HepG2 (cell line): ENCODE measurements around the gene TLNRD1. TPM values are rescaled to one million over a fixed set of nuclear protein-coding genes. Genes with fewer than 3 reads are reported as not detected.

Experiments used
- ATAC-seq: fragments of 200-7000 bp; cut with Tn5 transposase; 3 replicates; pipeline ENCODE4 v1.9.1; 2020; ENCODE audit warnings: mild to moderate bottlenecking, moderate library complexity
- BruUV-seq: library from RNA; stranded (reverse); fragments of 400-500 nt; replicated peaks from 2 replicates; lab custom pipeline; 2021; lab: Mats Ljungman, UMichigan
- CTCF ChIA-PET: fragments of 300-600 bp; formaldehyde crosslinking; extraction: SDS; loops from one replicate; lab custom pipeline; 2021; ENCODE audit warnings: low total read pairs, inconsistent platforms, low intra/inter-chr PET ratio; lab: Yijun Ruan, JAX
- POLR2A ChIA-PET: fragments of 350-600 bp; sonication (Branson Sonifier 250); formaldehyde crosslinking; loops from one replicate; lab custom pipeline; 2020; ENCODE audit warnings: antibody characterized with exemption, inconsistent platforms; lab: Yijun Ruan, JAX
- DNase-seq: peaks from one replicate; pipeline ENCODE4 v3.0.0-alpha.2; 2015; ENCODE audit warnings: low spot score
- FAIRE-seq: peaks from 3 replicates; lab custom pipeline; 2011; peaks lifted over from hg19 to GRCh38; lab: Jason Lieb, UNC
- H2AFZ ChIP-seq: one replicate; pipeline ENCODE4 v1.6.1; 2011; ENCODE audit warnings: low read length, inconsistent platforms
- H3K27ac ChIP-seq: fragments of 300-600 bp; 3 replicates; pipeline ENCODE4 v1.8.0; 2011; ENCODE audit warnings: mixed run types, mild to moderate bottlenecking, mixed read lengths, low read length, inconsistent platforms; ENCODE audit not compliant: insufficient read depth; ENCODE audit errors: extremely low read length
- H3K27me3 ChIP-seq, 2 experiments: fragments of 200-600 bp in 1 of 2; 2 replicates in 1 of 2; 3 replicates in 1 of 2; pipeline versions ENCODE4 v1.6.0 to v1.8.0; 2011; ENCODE audit warnings: low read length in 2 of 2, mild to moderate bottlenecking in 2 of 2, moderate library complexity in 2 of 2, inconsistent platforms in 1 of 2; ENCODE audit not compliant: insufficient read depth in 2 of 2, control insufficient read depth in 1 of 2
- H3K36me3 ChIP-seq, 2 experiments: fragments of 200-600 bp in 1 of 2; replicated peaks in 1 of 2; 2 replicates in 1 of 2; 3 replicates in 1 of 2; pipeline versions ENCODE4 v1.5.1 to v1.8.0; 2011; ENCODE audit warnings: low read length in 2 of 2, inconsistent platforms in 1 of 2; ENCODE audit not compliant: insufficient read depth in 2 of 2, control insufficient read depth in 1 of 2
- H3K4me1 ChIP-seq: 2 replicates; pipeline ENCODE4 v1.5.1; 2012; ENCODE audit warnings: low read length, inconsistent platforms; ENCODE audit not compliant: insufficient read depth
- H3K4me2 ChIP-seq: 2 replicates; pipeline ENCODE4 v1.6.0; 2011; ENCODE audit warnings: low read depth, low read length, inconsistent platforms
- H3K4me3 ChIP-seq, 3 experiments: fragments of 200-600 bp in 1 of 3; sonication (generic), shearing (Covaris generic) in 1 of 3; replicated peaks in 1 of 3; 2 replicates each; pipeline ENCODE4 v1.5.1; 2011 to 2016; ENCODE audit warnings: low read length in 3 of 3, inconsistent platforms in 2 of 3, low read depth in 2 of 3, mild to moderate bottlenecking in 2 of 3, control low read depth in 1 of 3, mixed read lengths in 1 of 3; ENCODE audit not compliant: insufficient read depth in 1 of 3
- H3K79me2 ChIP-seq: one replicate; pipeline ENCODE4 v1.6.1; 2011; ENCODE audit warnings: low read length, inconsistent platforms; ENCODE audit not compliant: insufficient read depth
- H3K9ac ChIP-seq: 2 replicates; pipeline ENCODE4 v1.6.0; 2011; ENCODE audit warnings: mild to moderate bottlenecking, low read depth, low read length, inconsistent platforms; ENCODE audit not compliant: insufficient read depth
- H3K9me3 ChIP-seq: 2 replicates; pipeline ENCODE4 v1.5.1; 2012; ENCODE audit warnings: mild to moderate bottlenecking, low read length
- H4K20me1 ChIP-seq: 2 replicates; pipeline ENCODE4 v1.6.0; 2011; ENCODE audit warnings: inconsistent platforms, mild to moderate bottlenecking, low read length, moderate library complexity; ENCODE audit not compliant: insufficient read depth
- EEA1 ChIP-seq: sonication (generic); formaldehyde crosslinking; IDR thresholded peaks from 2 replicates; pipeline ENCODE4 v1.5.1; 2020; ENCODE audit warnings: mild to moderate bottlenecking, missing genetic modification reagents, borderline replicate concordance
- RAD21 ChIP-seq: fragments of 450-650 bp; formaldehyde crosslinking; IDR thresholded peaks from 2 replicates; pipeline ENCODE4 v1.5.0; 2020; ENCODE audit warnings: mild to moderate bottlenecking
- RBM22 ChIP-seq: fragments of 200-400 bp; formaldehyde crosslinking; optimal IDR thresholded peaks from 2 replicates; pipeline ENCODE3; 2017; ENCODE audit warnings: mild to moderate bottlenecking, low read length, moderate library complexity
- SMC3 ChIP-seq: IDR thresholded peaks from 2 replicates; pipeline ENCODE4 v1.6.1; 2011; ENCODE audit warnings: low read length, improper control_type of control experiment
- STAG1 ChIP-seq: sonication (generic); formaldehyde crosslinking; IDR thresholded peaks from 2 replicates; pipeline ENCODE4 v1.4.0; 2020; ENCODE audit warnings: missing genetic modification reagents
- ZNF577 ChIP-seq: sonication (generic); formaldehyde crosslinking; IDR thresholded peaks from 2 replicates; pipeline ENCODE4 v1.4.0; 2020; ENCODE audit warnings: mild to moderate bottlenecking, low read depth, missing genetic modification reagents, borderline replicate concordance
- WGBS: methylation state at CpG from one replicate; pipeline ENCODE4 v1.1.6; 2017; ENCODE audit warnings: low lambda C conversion rate; 5-methylcytosine and 5-hydroxymethylcytosine counted together
- in situ Hi-C: cut with HindIII; loops from 2 replicates; pipeline ENCODE4 v1.10.0; 2017; ENCODE audit warnings: low pct_unique_long_range_greater_than_20kb; ENCODE audit not compliant: extremely low pct_ligation_motif_present
- intact Hi-C: fragments of 100-400 bp; cut with micrococcal nuclease; formaldehyde crosslinking; loops from one replicate; pipeline ENCODE4 v1.10.0; 2022; ENCODE audit not compliant: unreplicated experiment
- polyA plus RNA-seq, 8 experiments: library from polyadenylated mRNA; depleted of rRNA in 3 of 8; stranded (reverse) in 7 of 8; unstranded in 1 of 8; fragments of >200 nt; fragmentation: Illumina TruSeq in 4 of 8; extraction: Trizol in 4 of 8; gene quantifications; 2 replicates each; pipeline versions ENCODE4 v1.2.1 to v1.2.3, GENCODE V29; 2011 to 2016; ENCODE audit warnings: low read depth in 4 of 8, missing spikeins in 1 of 8, mixed read lengths in 1 of 8; ENCODE audit not compliant: insufficient read depth in 1 of 8
- total RNA-seq, 5 experiments: library from RNA; depleted of rRNA; stranded (reverse); fragments of >200 nt; fragmentation: Illumina TruSeq; extraction: Trizol; gene quantifications; 2 replicates each; pipeline ENCODE4 v1.2.3, GENCODE V29; 2016; ENCODE audit warnings: low read depth in 1 of 5
- TF ChIP-seq, protein P1 (sequence below): sonication (generic); formaldehyde crosslinking; IDR thresholded peaks from 2 replicates; pipeline ENCODE4 v1.5.0; 2020; ENCODE audit warnings: mild to moderate bottlenecking, missing genetic modification reagents, moderate library complexity
- TF ChIP-seq, protein P2 (sequence below): sonication (generic); formaldehyde crosslinking; IDR thresholded peaks from 2 replicates; pipeline ENCODE4 v1.4.0; 2020; ENCODE audit warnings: missing genetic modification reagents
- TF ChIP-seq, protein P3 (sequence below): sonication (generic); formaldehyde crosslinking; IDR thresholded peaks from 2 replicates; pipeline ENCODE4 v1.9.0; 2022; ENCODE audit warnings: low read depth, missing genetic modification reagents

TLNRD1 gene
- total and polyA plus RNA-seq, 2 of the 13 experiments (the other 11 are each of a cell fraction or from before 2014, with no cell fraction given) = 3.4 to 5.3 TPM

DNA sequence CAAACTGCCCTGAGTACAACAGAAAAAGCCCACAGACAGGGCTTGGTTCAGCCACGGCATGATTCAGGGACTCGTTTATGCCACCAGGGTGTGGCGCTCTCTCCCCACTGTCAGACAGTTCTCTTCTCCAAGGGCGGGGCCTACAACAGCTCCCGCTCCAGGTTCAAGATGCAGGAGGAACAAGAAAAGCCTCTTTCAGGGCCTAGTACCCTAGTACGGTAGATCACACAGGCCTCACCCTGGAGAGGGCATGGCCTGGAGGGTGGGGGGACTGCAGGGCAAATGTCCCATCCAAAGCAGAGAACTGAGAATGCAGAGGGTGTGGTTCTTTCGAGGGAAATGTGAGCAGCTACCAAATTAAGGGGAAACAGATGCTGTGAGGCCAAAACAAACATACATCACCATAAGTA, 23.1 kb upstream of the TLNRD1 start:
- FAIRE-seq = peak; percentile 15
- in situ Hi-C loops = loop anchor here (10.0 kb wide), 1 partner anchor 413 kb away; no protein-coding TSS in a partner anchor
- CTCF ChIA-PET = interaction anchor here (1.6 kb wide), 1 partner anchor 288 kb away, joined by 6 read pairs; no protein-coding TSS in a partner anchor

More for the DNA sequence above, 23.1 kb upstream of the TLNRD1 start:
- no peaks in the 10 kb centered on the region for H3K27me3 ChIP-seq
- no peak overlapping the region for H3K27ac ChIP-seq
- BruUV-seq = no TSS peak
- 90% methylated on average over 4 of the region's 7 CpGs for whole genome bisulfite sequencing
- DNase-seq (peak; percentile 35), ATAC-seq (peak; percentile 90)
- no peak overlapping the region for H2AFZ ChIP-seq
- no peak overlapping the region for H3K9ac ChIP-seq
- peaks cover 6 to 24% of the 10 kb centered on the region in 2 experiments; a peak in 4 of 5 replicates for H3K36me3 ChIP-seq
- POLR2A ChIA-PET = no interaction called here
- H3K9me3 ChIP-seq = no peaks in the 10 kb centered on the region
- H3K79me2 ChIP-seq = no peaks in the 10 kb centered on the region
- no peak overlapping the region for H3K4me2 ChIP-seq
- no peak overlapping the region for H3K4me3 ChIP-seq
- TF ChIP-seq, protein P1, sequence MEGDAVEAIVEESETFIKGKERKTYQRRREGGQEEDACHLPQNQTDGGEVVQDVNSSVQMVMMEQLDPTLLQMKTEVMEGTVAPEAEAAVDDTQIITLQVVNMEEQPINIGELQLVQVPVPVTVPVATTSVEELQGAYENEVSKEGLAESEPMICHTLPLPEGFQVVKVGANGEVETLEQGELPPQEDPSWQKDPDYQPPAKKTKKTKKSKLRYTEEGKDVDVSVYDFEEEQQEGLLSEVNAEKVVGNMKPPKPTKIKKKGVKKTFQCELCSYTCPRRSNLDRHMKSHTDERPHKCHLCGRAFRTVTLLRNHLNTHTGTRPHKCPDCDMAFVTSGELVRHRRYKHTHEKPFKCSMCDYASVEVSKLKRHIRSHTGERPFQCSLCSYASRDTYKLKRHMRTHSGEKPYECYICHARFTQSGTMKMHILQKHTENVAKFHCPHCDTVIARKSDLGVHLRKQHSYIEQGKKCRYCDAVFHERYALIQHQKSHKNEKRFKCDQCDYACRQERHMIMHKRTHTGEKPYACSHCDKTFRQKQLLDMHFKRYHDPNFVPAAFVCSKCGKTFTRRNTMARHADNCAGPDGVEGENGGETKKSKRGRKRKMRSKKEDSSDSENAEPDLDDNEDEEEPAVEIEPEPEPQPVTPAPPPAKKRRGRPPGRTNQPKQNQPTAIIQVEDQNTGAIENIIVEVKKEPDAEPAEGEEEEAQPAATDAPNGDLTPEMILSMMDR (CRISPR knock-in tag) = peak; percentile 65
- no peak for TF ChIP-seq ZNF577
- TF ChIP-seq, protein P2, sequence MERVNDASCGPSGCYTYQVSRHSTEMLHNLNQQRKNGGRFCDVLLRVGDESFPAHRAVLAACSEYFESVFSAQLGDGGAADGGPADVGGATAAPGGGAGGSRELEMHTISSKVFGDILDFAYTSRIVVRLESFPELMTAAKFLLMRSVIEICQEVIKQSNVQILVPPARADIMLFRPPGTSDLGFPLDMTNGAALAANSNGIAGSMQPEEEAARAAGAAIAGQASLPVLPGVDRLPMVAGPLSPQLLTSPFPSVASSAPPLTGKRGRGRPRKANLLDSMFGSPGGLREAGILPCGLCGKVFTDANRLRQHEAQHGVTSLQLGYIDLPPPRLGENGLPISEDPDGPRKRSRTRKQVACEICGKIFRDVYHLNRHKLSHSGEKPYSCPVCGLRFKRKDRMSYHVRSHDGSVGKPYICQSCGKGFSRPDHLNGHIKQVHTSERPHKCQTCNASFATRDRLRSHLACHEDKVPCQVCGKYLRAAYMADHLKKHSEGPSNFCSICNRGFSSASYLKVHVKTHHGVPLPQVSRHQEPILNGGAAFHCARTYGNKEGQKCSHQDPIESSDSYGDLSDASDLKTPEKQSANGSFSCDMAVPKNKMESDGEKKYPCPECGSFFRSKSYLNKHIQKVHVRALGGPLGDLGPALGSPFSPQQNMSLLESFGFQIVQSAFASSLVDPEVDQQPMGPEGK = peak; percentile 41; the same call in 1 of the 2 replicates
- TF ChIP-seq, protein P3, sequence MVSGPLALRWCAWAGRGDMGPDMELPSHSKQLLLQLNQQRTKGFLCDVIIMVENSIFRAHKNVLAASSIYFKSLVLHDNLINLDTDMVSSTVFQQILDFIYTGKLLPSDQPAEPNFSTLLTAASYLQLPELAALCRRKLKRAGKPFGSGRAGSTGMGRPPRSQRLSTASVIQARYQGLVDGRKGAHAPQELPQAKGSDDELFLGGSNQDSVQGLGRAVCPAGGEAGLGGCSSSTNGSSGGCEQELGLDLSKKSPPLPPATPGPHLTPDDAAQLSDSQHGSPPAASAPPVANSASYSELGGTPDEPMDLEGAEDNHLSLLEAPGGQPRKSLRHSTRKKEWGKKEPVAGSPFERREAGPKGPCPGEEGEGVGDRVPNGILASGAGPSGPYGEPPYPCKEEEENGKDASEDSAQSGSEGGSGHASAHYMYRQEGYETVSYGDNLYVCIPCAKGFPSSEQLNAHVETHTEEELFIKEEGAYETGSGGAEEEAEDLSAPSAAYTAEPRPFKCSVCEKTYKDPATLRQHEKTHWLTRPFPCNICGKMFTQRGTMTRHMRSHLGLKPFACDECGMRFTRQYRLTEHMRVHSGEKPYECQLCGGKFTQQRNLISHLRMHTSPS (CRISPR knock-in tag) = no peak
- TF ChIP-seq STAG1 (CRISPR knock-in tag) = peak; percentile 65
- TF ChIP-seq RAD21 (CRISPR knock-in tag) = 0 out of 2 replicates have a peak, but pooled peaks have one; percentile 38
- no peak for TF ChIP-seq EEA1 (CRISPR knock-in tag)
- TF ChIP-seq RBM22 = peak; percentile 32
- peak; percentile 45; the same call in 1 of the 2 replicates for TF ChIP-seq SMC3
- intact Hi-C loops = loop anchor here (5.0 kb wide), 1 partner anchor 130 kb away; no protein-coding TSS in a partner anchor
- no peaks in the 10 kb centered on the region for H3K4me1 ChIP-seq
- H4K20me1 ChIP-seq = no peaks in the 10 kb centered on the region; the same call in 1 of the 2 replicates
